Gastroesophageal sphincter (tissue), 3 donors: ENCODE data around the gene PTPN20.

Experiments used
- CTCF ChIP-seq, 4 experiments: fragments of 200-600 bp in 2 of 4; fragments of 450-650 bp in 2 of 4; sonication (generic) in 1 of 4; IDR thresholded peaks; one replicate each; pipeline ENCODE4 v1.5.1; 2017 to 2019; ENCODE audit warnings: antibody characterized with exemption in 4 of 4, mild to moderate bottlenecking in 2 of 4, moderate library complexity in 2 of 4
- EP300 ChIP-seq: sonication (generic); formaldehyde crosslinking; IDR thresholded peaks from one replicate; pipeline ENCODE4 v1.6.1; 2017; ENCODE audit warnings: antibody characterized with exemption, mild to moderate bottlenecking
- POLR2A ChIP-seq, 2 donors: fragments of 450-650 bp; IDR thresholded peaks; one replicate each; pipeline ENCODE4 v1.6.1; 2017; ENCODE audit warnings: antibody characterized with exemption in 2 of 2, mild to moderate bottlenecking in 2 of 2, moderate library complexity in 1 of 2
- POLR2AphosphoS5 ChIP-seq: sonication (generic); formaldehyde crosslinking; IDR thresholded peaks from one replicate; pipeline ENCODE4 v1.6.1; 2017; ENCODE audit warnings: antibody characterized with exemption

GRCh38 chr10:46992803-46993561, 81.8 kb downstream of the PTPN20 start:
- TF ChIP-seq CTCF (IDR thresholded peaks at IDR 0.05): peak in 1 of 4 experiments; percentile 42
- no peak for TF ChIP-seq POLR2A (IDR thresholded peaks at IDR 0.05)
- no peak for TF ChIP-seq POLR2AphosphoS5
- TF ChIP-seq EP300: no peak
